C4-2B (cell line): Measurements from ENCODE around the gene ZNF26.
"Not testable (repeated sequence)": the region's sequence is repeated elsewhere in the genome, so short reads cannot be mapped to it uniquely, and the experiment has no call there.

ENCODE experiments used
- H3K27ac ChIP-seq: fragments of 450-650 bp; 2 replicates; pipeline ENCODE4 v1.5.1; 2017
- ZFX ChIP-seq: fragments of 450-650 bp; IDR thresholded peaks from 2 replicates; pipeline ENCODE4 v1.6.1; 2017
- TF ChIP-seq, protein P1 (sequence below): fragments of 450-650 bp; conservative IDR thresholded peaks from 2 replicates; pipeline ENCODE4 v1.5.1; 2017; ENCODE audit warnings: mild to moderate bottlenecking

Gene ZNF26

DNA sequence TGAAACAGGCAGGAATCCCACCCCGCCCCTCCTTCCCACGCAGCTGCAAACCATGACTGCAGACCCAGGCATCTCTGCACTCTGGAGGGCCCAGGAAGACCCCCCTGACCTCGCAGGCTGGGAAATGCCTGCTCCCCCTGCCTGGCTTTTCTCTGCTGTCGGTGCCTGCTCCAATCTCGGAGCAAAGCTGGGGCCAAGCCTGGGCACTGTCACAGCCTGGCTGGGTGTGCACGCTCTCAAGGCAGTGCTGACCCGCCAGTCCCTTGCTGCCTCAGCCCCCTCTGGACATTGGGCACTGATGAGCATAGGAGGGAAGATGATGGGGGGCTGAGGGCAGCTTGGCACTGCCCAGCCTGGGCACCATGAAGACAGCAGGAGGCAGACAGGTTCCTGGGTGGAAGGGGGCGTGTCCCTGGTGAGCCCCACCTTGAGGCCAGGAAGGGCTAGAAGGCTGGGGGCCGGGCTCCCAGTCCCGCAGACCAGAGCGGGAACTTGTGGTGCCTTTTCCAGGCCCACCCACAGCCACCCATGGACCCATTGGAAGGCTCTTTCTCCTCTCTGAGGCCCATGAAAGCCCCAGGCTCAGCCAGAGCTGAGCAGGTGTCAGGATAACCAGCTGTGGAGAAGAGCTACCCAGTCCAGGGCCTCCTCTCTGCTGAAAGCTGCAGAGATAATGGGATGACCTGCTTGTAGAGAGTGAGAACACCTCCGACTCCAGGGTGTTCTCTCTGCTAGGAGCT, 19.3 kb upstream of the ZNF26 start:
- no peak overlapping the region for H3K27ac ChIP-seq
- no peak for TF ChIP-seq ZFX
- TF ChIP-seq, protein P1, sequence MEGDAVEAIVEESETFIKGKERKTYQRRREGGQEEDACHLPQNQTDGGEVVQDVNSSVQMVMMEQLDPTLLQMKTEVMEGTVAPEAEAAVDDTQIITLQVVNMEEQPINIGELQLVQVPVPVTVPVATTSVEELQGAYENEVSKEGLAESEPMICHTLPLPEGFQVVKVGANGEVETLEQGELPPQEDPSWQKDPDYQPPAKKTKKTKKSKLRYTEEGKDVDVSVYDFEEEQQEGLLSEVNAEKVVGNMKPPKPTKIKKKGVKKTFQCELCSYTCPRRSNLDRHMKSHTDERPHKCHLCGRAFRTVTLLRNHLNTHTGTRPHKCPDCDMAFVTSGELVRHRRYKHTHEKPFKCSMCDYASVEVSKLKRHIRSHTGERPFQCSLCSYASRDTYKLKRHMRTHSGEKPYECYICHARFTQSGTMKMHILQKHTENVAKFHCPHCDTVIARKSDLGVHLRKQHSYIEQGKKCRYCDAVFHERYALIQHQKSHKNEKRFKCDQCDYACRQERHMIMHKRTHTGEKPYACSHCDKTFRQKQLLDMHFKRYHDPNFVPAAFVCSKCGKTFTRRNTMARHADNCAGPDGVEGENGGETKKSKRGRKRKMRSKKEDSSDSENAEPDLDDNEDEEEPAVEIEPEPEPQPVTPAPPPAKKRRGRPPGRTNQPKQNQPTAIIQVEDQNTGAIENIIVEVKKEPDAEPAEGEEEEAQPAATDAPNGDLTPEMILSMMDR = no peak

DNA sequence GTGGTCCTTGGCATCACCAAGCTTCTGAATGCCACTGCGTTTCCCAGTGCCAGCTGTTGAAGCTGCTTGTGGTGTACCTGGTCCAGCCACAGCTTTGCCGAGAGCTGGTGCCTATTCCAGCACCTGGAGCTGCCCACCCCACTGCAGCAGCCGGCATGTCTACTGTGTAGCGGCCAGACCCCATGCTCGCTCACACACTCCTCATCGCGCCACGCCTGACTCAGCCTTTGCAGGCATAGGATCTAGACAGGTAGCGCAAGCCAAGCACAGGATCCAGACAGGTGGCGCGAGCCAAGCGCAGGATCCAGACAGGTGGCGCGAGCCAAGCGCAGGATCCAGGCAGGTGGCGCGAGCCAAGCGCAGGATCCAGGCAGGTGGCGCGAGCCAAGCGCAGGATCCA, 18.4 kb upstream of the ZNF26 start:
- TF ChIP-seq, protein P1 = no peak
- TF ChIP-seq ZFX = no peak
- H3K27ac ChIP-seq = no peak overlapping the region

DNA sequence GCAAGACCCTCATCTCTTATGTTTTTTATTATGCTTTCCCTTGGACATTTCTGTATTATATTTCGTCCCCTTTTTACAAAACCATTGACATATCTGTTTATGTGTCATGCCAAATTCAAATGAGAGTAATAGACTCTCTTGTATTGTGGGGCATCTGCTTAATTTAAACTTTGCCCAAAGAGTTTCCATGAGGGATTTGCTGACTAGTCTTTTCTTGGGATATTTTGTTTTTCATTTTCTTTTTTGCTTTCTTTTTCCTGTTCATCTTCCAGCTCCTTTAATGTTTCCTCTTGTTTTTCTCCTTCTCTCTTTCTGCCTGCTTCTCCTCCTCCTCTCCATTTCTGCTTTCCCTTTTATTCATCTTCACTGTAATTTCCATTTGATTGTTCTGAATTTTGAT, 13.8 kb upstream of the ZNF26 start:
- no peak overlapping the region for H3K27ac ChIP-seq
- no peak for TF ChIP-seq ZFX
- TF ChIP-seq, protein P1 = no peak

DNA sequence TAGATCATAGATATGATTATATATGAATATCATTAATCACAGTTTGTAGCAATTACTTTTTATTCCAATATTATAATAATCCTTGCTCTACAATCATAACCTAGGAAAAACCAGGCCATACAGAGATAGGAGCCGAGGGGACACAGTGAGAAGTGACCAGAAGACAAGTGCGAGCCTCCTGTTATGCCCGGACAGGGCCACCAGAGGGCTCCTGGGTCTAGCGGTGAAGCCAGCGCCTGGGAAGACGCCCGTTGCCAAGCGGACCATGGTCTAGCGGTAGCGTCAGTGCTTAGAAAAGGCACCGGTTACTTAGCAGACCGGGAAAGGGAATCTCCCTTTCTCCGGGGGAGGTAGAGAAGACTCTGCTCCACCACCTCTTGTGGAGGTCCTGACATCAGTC, 9.3 kb upstream of the ZNF26 start:
- not testable (repeated sequence) for H3K27ac ChIP-seq
- TF ChIP-seq, protein P1 = peak; percentile 42

DNA sequence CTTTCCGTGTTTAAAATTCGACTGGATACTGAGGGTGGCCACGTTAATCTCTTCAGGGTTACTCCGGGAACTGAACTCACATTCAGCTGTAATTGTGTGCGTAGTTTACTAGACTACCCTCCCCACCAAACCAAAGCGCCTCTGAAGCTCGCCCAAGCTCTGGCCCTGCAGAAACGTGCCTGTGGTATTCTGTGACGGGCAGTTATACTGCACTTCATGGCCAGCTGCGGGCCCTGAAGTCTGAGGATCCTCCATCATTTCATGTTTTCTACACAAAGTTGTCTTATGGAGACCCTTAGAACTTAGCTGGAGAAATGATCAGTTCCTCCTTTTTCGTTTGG, 688 bp downstream of the ZNF26 start:
- peak overlapping the region; percentile 77 for H3K27ac ChIP-seq
- TF ChIP-seq ZFX = no peak
- TF ChIP-seq, protein P1 = no peak

DNA sequence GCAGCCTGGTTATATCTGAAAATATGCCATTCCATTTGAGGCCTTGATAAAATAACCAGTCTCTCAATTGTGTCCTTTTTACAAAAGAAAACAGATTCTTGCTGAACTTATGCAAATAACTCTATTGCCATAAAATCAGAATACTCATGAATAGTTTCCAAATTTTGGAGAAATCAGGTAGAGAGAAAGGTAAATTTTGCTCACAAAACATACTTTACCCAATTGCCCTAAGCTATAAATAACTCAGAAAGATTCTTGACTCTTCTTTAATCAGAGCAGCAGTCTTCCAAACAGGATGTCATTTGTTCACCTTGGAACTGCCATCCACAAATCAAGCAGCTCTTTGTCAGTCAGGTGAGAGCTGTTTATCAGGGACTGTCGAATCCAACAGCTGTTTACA, 12.6 kb downstream of the ZNF26 start:
- no peak overlapping the region for H3K27ac ChIP-seq
- TF ChIP-seq, protein P1 = no peak
- no peak for TF ChIP-seq ZFX

DNA sequence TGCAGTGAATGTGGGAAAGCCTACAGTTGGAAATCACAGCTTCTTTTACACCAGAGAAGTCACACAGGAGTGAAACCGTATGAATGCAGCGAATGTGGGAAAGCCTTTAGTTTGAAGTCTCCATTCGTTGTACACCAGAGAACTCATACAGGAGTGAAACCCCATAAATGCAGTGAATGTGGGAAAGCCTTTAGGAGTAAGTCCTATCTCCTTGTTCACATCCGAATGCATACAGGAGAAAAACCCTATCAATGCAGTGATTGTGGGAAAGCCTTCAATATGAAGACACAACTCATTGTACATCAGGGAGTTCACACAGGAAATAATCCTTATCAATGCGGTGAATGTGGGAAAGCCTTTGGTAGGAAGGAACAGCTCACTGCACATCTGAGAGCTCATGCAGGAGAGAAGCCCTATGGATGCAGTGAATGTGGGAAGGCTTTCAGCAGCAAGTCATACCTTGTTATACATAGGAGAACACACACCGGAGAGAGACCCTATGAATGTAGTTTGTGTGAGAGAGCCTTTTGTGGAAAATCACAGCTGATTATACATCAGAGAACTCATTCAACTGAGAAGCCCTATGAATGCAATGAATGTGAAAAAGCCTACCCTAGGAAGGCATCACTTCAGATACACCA, 24.6 kb downstream of the ZNF26 start:
- H3K27ac ChIP-seq = no peak overlapping the region
- TF ChIP-seq ZFX = no peak
- TF ChIP-seq, protein P1 = no peak
